ENCODE data around the gene GALNT13. TPM values are rescaled to one million over a fixed set of nuclear protein-coding genes. Genes with fewer than 3 reads are reported as not detected.

The GALNT13 gene
- total RNA-seq, 4 donors from 2014 or later: 2.1 to 18.3 (median 13.3) TPM

DNA sequence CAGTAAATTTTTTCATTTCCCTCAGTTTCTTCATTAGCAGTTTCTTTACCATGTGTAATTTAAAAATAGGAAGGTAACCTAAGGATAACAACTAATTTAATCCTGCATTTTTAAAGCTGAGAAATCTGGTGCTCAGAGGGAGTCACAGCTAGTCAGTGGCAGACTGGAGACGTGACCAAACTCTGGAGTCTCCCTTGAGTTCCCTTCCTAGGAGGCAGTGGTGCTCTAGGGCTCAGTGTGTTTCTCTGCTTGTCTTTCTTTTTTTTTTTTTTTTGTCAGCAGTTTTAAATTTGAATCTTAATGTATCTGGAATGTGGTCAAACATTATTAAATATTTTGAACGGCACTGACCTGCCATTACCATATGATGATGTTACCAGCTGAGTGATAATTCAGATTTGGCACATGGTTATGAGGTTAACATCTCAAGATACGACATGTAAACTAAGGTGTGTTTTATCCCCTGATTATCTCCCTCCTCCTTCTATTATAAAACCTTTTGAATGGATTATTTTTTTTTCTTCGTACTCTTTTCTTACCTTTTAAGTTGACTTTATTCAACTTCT lies 226.2 kb downstream of the GALNT13 start:
- TF ChIP-seq CTCF (IDR thresholded peaks at IDR 0.05; ENCODE audit: low read depth): no peak

- no peak for TF ChIP-seq CTCF (IDR thresholded peaks at IDR 0.05; ENCODE audit: low read depth)
These were observed 249.0 kb downstream of the GALNT13 start for GRCh38 chr2:154120706-154121105.

- TF ChIP-seq CTCF (IDR thresholded peaks at IDR 0.05; ENCODE audit: low read depth): no peak
These were observed 254.2 kb downstream of the GALNT13 start for GRCh38 chr2:154125891-154126290.

- no peak for TF ChIP-seq CTCF (IDR thresholded peaks at IDR 0.05; ENCODE audit: low read depth)
These were observed 259.1 kb downstream of the GALNT13 start for GRCh38 chr2:154130821-154131220.

DNA sequence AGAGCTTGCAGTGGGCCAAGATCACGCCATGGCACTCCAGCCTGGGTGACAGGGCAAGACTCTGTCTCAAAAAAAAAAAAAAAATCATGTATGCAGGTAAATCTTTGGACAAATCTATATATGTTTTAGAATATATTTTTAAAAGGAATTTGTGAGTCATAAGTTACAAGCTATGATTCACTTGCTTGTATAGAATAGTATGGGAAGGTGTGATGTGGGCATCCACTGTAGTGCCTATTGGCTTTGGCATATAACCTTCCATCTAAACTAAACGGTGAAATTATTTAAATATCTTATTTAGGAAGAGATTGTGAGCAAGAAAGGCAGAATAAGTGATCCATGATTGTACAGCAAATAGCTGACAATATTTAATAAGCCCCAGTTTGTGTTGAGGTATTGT lies 261.1 kb downstream of the GALNT13 start:
- TF ChIP-seq CTCF (IDR thresholded peaks at IDR 0.05; ENCODE audit: low read depth): no peak

GRCh38 chr2:154133823-154134222 lies 262.1 kb downstream of the GALNT13 start:
- TF ChIP-seq CTCF (IDR thresholded peaks at IDR 0.05; ENCODE audit: low read depth): no peak

DNA sequence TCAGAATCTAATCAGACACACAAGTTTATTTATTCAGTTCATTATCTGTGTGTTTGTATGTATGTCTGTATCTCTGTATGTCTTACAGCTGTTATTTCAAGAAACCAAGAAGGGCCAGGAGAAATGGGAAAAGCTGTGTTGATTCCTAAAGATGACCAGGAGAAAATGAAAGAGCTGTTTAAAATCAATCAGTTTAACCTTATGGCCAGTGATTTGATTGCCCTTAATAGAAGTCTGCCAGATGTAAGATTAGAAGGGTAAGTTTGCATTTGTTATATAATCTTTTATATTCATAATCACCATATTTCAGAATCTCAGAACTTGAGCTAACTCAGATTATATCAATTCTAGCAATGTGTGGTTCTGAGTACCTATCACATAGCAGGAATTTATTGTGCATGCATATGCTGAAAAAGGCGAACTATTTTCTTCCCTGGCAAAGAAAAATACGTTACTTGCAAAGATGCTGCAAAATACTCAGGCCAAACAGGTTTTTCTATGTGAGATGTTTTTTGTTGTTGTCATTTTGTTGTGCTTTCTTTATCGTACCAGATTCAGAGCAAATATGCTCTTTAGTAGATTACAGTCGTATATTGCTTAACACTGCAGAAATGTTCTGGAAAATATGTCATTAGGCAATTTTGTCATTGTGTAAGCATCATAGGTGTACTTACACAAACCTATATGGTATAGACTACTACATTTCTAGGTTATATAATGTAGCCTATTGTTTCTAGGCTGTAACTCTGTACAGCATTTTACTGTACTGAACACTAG lies 268.7 kb downstream of the GALNT13 start:
- TF ChIP-seq CTCF (IDR thresholded peaks at IDR 0.05; ENCODE audit: low read depth): no peak

All from subcutaneous adipose tissue (tissue), 4 donors.